Activated CD8-positive, alpha-beta memory T cell treated with anti-CD3 and anti-CD28 coated beads for 24 hours (primary cell): ENCODE measurements around the gene SLC30A9.
A peak's percentile ranks its signal among the peaks of the same experiment; 100 is the strongest.

Source experiments
- DNase-seq: peaks from one replicate; pipeline ENCODE4 v3.0.0-alpha.2; 2020

Gene SLC30A9

GRCh38 chr4:41990365-41991111, at the start of gene SLC30A9:
Gene SLC30A9, plus strand, starts transcription at chr4:41990530. Its CDS starts 122 bp downstream, at chr4:41990652.
- DNase-seq: peak; percentile 94

GRCh38 chr4:41940834-41941233, 49.5 kb upstream of the SLC30A9 start:
- DNase-seq: no peak

- DNase-seq: no peak
Observed at GRCh38 chr4:41943506-41943905, 46.8 kb upstream of the SLC30A9 start.

- no peak for DNase-seq
Observed at GRCh38 chr4:41944089-41944488, 46.2 kb upstream of the SLC30A9 start.

DNA sequence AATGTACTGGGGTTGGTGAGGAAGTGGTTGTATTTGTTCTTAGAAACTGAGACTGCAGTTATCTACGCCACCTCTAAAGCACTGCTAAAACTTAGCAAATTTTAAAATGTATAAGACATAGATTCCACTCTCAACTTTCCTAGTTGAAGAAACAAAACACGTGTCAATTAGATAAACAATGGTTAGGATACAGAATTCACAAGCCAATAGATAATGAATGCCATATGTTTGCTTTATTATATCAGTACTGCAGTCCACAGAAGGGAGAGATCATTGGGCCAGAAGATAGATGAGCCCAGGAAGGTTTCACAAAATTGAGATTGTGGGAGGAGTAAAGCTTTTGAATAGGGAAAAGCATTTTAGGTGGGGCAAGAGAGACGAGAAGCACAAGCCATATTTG, 40.8 kb upstream of the SLC30A9 start:
- no peak for DNase-seq

DNA sequence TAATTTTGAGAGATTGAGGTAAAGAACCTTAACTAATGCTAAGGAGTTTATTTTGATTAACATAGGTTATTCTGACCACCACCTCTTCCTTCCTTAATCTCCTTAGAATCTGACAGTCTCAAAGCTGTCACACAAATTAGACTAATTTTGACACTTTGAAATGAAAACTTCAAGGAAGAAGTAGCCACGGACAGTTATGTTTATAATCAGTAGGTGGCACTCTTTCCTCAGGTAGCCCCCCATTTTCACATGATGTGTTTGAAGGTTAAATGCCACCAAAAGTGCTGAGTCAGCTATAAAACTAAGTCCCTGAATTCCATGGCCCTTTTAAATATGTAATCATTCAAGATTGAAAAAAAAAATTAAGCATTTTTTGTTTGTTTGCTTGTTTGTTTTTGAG, 32.7 kb upstream of the SLC30A9 start:
- DNase-seq: no peak

- no peak for DNase-seq
Observed at GRCh38 chr4:41963105-41963504, 27.2 kb upstream of the SLC30A9 start.

DNA sequence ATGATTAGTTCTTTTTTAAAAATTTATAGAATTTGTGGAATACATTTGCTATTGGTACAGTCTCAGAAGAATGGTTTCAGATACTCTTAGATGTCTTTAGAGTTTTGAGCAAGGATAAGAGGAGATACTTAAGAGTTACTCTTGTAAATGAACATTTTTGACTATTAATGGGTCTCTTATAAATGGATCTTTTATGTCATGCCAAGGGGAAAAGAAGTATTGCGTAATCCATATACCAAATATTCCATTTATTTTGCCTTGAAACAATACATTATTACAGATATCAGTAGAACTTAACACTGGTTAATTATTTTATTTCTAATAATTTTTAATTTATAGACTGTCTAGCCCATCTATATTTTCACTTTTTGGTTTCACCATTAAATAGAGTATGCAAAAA, 25.9 kb upstream of the SLC30A9 start:
- no peak for DNase-seq

DNA sequence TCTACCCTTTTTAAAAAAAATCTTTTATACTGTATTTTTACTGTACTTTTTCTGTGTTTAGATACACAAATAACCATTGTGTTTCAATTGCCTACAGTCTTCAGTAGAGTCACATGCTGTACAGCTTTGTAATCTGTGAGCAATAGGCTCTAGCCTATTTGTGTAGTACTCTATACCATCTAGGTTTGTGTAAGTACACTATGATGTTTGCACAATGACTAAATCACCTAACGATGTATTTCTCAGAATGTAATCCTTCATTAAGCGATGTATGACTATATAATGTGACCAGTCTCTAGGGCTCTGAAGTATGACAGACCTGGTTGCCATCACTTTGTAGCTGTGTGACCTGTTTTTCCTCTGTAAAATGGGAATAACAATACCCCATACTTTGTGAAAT, 22.9 kb upstream of the SLC30A9 start:
- DNase-seq: no peak

DNA sequence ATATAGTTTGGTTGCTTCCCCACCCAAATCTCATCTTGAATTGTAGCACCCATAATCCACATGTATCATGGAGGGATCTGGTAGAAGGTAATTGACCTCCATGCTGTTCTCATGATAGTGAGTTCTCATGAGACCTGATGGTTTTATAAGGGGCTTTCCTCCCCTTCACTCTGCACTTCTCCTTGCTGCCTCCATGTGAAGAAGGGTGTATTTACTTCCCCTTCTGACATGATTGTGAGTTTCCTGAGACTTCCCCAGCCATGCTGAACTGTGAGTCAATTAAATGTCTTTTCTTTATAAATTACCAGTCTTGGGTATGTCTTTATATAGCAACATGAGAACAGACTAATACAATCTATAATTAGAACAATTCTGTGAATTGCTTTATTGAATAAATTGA, 20.7 kb upstream of the SLC30A9 start:
- DNase-seq: no peak

DNA sequence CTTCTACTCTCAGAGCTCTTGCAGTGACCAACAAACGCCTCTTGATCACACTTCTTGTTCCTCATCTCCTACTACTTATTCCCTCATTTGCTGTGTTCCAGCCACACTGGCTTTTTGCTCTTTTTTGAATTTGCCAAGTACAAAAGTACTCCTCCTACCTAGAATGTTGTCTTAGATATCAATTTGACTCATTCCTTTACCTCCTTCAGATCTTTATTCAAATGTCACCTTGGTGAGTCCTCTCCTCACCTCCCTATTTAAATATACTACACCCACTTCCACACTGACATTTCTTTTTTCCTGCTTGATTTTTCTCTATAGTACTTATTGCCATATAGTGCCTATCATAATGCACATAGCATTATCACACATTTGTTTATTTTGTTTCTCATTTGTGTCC, 15.0 kb upstream of the SLC30A9 start:
- no peak for DNase-seq

- no peak for DNase-seq
Observed at GRCh38 chr4:41976775-41977516, 13.4 kb upstream of the SLC30A9 start.

GRCh38 chr4:41977709-41978108, 12.6 kb upstream of the SLC30A9 start:
- no peak for DNase-seq

DNA sequence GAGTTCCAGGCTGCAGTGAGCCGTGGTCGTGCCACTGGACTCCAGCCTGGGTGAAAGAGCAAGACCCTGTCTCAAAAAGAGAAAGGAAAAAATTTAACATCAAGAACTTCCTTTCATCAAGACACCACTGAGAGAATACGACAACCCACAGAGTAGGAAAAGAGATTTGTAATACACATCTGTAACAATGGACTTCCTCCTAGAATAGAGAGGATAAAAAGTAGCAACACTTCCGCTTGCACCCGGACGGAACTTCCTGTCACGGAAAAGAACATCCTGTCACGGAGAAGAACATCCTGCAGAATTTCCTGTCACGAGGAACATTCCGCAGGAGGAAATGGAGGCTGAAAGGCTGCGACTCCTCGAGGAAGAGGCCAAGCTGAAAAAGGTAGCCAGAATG, 8.9 kb upstream of the SLC30A9 start, which contains the start of gene DCAF4L1:
Gene DCAF4L1, plus strand, starts transcription at position 301 of the 400 bp plus-strand sequence. Its CDS starts 37 bp downstream, at position 338.
- no peak for DNase-seq

DNA sequence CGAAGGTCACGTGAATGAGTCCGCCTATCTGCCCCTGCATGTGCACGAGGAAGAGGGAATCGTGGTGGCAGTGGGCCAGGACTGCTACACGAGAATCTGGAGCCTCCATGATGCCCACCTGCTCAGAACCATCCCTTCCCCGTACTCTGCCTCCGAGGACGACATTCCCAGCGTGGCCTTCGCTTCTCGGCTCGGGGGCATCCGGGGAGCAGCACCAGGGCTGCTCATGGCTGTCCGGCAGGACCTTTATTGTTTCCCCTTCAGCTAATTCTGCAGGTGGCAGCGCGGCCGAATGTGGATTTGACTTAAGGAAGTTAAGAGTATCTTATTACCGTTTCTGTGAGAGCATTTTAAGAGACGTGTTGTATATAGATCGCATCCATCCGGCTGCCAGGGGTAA, 7.6 kb upstream of the SLC30A9 start:
- no peak for DNase-seq

GRCh38 chr4:41985151-41985550, 5.2 kb upstream of the SLC30A9 start:
- DNase-seq: no peak

DNA sequence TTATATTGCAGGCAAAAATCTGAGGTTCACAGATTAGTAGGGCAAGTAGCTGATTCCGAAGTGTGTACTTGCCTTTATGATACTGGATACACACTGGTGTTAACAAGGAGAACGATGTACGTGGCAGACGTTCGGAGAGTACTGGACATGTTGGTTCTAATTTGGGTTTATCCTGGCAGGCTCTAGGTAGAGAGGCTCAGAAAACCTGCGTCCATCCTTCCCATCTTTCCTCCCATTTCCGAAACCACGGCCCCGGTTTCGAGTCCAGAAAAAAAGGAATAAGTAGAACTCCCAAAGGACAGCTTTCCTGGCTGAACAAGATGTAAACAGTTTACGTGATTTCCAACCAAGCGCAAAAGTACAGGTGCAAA, 351 bp upstream of the SLC30A9 start:
- DNase-seq: no peak

DNA sequence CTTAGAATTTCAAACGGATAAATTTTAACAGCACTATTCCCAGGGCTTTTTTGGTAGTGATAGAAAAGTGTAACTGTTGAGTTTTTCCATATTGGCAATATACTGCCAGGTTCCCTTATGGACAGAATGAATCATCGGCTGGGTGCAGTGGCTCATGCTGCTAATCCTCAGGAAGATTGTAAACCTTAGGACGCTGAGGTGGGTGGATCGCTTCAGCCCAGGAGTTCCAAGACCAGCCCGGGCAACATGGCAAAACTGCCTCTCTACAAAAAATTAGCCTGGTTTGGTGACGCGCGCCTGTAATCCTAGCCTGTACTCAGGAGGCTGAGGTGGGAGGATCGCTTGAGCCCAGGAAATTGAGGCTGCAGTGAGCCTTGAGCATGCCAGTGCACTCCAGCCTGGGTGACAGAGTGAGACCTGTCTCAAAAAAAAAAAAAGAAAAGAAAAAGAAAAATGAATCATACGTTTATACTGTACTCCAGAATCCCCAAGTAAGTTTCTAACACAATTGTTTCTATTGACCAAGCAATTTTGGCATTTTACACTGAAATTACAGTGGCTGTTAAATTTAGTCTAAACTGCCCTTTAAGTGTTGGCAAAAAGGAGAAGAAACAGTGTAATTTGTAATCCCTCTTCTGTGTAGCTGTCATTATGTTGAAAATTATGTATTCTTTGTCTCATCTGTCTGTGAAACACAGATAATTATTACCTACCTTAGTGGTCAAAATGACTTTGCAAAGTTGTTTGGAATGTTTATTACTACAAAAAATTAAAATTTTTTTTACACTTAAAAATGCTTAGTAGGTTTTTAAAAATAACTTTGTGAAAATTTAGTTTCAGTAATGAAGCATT, 1.8 kb downstream of the SLC30A9 start:
- DNase-seq: no peak

DNA sequence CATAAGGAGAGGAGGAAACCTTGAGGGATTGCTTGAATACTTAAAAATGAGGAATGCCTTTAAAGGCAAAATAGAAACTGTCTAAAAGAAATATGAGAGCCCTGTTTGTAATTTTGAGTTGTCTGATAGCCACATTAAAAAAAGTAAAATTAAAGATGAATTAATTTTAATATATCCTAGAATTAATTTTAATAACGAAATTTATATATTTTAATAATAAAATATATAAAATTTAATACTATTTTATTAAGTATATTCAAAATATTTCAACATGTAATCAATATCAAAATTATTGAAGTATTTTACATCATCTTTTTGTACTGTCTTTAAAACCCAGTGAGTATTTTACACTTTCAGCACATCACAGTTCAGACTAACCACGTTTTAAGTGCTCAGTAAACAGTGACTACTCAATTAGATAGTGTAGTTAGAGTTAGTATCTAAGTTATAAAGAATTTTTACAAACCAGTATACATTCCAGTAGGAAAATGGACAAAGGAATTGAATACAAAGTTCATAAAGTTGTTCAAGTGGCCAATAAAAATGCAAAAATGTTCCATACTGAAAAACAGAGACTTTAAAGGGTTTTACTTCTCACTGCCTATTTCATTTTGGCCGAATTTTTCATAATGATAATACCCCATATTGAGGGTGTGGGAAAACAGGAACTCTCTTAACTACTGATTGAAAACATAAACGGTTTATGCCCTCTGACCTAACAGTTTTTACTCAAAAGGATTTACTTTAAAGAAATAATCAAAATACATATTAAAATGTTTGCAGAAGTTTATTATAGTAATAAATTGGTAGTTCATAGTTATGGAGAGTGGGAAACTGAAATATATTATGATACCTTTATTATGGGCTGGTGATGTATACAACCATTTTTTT, 2.9 kb downstream of the SLC30A9 start:
- no peak for DNase-seq

- DNase-seq: no peak
Observed at GRCh38 chr4:41994461-41994985, 4.2 kb downstream of the SLC30A9 start.

- no peak for DNase-seq
Observed at GRCh38 chr4:41998019-41998418, 7.7 kb downstream of the SLC30A9 start.

- DNase-seq: no peak
Observed at GRCh38 chr4:41999321-41999720, 9.0 kb downstream of the SLC30A9 start.
